GM18873 (cell line): ENCODE results near the gene PLEK2.
"Not testable (repeated sequence)": the region's sequence is repeated elsewhere in the genome, so short reads cannot be mapped to it uniquely, and the experiment has no call there.

ENCODE experiments used
- ATAC-seq: cut with Tn5 transposase; IDR thresholded peaks from one replicate; pipeline ENCODE4 v1.9.1; 2021; ENCODE audit warnings: mild to moderate bottlenecking, moderate library complexity, moderate number of reproducible peaks; ENCODE audit not compliant: unreplicated experiment, low FRiP score

PLEK2 gene

GRCh38 chr14:67408122-67408801 is 3.7 kb downstream of the PLEK2 start:
- not testable (repeated sequence) for ATAC-seq

- no peak for ATAC-seq
Observed at GRCh38 chr14:67405771-67406170, 6.2 kb downstream of the PLEK2 start.

GRCh38 chr14:67400434-67400833 is 11.5 kb downstream of the PLEK2 start:
- no peak for ATAC-seq

- no peak for ATAC-seq
Observed at GRCh38 chr14:67397536-67397935, 14.4 kb downstream of the PLEK2 start.

GRCh38 chr14:67396381-67396970 is 15.5 kb downstream of the PLEK2 start:
- ATAC-seq = no peak

- no peak for ATAC-seq
Observed at GRCh38 chr14:67395876-67396189, 16.1 kb downstream of the PLEK2 start.

- no peak for ATAC-seq
Observed at GRCh38 chr14:67395086-67395875, 16.7 kb downstream of the PLEK2 start.

GRCh38 chr14:67393689-67394088 is 18.3 kb downstream of the PLEK2 start:
- ATAC-seq = no peak

GRCh38 chr14:67392800-67393199 is 19.2 kb downstream of the PLEK2 start:
- ATAC-seq = no peak

GRCh38 chr14:67392123-67392522 is 19.8 kb downstream of the PLEK2 start:
- no peak for ATAC-seq

- no peak for ATAC-seq
Observed at GRCh38 chr14:67391268-67391667, 20.7 kb downstream of the PLEK2 start.

GRCh38 chr14:67389811-67390534 is 22.0 kb downstream of the PLEK2 start:
- no peak for ATAC-seq

- no peak for ATAC-seq
Observed at GRCh38 chr14:67389275-67389674, 22.7 kb downstream of the PLEK2 start.

GRCh38 chr14:67387195-67387594 is 24.8 kb downstream of the PLEK2 start:
- no peak for ATAC-seq

- ATAC-seq = no peak
Observed at GRCh38 chr14:67385618-67386017, 26.3 kb downstream of the PLEK2 start.

GRCh38 chr14:67385120-67385519 is 26.8 kb downstream of the PLEK2 start:
- no peak for ATAC-seq

- no peak for ATAC-seq
Observed at GRCh38 chr14:67377916-67378315, 34.0 kb downstream of the PLEK2 start.

- ATAC-seq = no peak
Observed at GRCh38 chr14:67373347-67373746, 38.6 kb downstream of the PLEK2 start.

GRCh38 chr14:67372833-67373232 is 39.1 kb downstream of the PLEK2 start:
- no peak for ATAC-seq

- no peak for ATAC-seq
Observed at GRCh38 chr14:67371247-67372148, 40.5 kb downstream of the PLEK2 start.
